DOHH2 (cell line): ENCODE measurements around the gene RPL21.

Source experiments
- EZH2phosphoT487 ChIP-seq: fragments of 200-600 bp; sonication (generic); IDR thresholded peaks from 2 replicates; pipeline ENCODE4 v1.6.1; 2017; ENCODE audit warnings: borderline replicate concordance, mild to moderate bottlenecking, antibody characterized with exemption, low read length, moderate library complexity, mixed read lengths
- TF ChIP-seq, protein P1 (sequence below): fragments of 200-600 bp; sonication (generic); IDR thresholded peaks from one replicate; pipeline ENCODE4 v1.5.1; 2014; ENCODE audit warnings: antibody characterized with exemption, mild to moderate bottlenecking, low read depth, low read length; ENCODE audit not compliant: poor library complexity, severe bottlenecking

DNA sequence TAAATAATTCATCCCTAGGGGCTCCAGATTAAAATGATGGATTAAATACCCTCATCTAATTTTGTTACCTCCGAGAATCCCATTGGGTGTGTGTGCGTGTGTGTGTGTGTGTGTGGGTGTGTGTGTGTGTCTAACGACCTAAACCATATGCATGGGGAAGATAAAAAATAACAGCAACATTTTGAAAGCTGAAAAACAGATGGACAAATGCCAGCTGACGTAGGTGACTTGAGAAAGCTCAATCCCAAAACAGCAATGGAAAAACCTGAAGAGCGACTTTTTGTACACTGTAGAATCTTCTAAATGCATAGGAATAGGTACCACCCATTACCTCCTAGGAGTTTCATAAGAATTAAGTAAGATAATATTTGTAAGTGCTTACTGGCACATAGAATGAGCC lies 8.7 kb upstream of the RPL21 start:
- TF ChIP-seq, protein P1, sequence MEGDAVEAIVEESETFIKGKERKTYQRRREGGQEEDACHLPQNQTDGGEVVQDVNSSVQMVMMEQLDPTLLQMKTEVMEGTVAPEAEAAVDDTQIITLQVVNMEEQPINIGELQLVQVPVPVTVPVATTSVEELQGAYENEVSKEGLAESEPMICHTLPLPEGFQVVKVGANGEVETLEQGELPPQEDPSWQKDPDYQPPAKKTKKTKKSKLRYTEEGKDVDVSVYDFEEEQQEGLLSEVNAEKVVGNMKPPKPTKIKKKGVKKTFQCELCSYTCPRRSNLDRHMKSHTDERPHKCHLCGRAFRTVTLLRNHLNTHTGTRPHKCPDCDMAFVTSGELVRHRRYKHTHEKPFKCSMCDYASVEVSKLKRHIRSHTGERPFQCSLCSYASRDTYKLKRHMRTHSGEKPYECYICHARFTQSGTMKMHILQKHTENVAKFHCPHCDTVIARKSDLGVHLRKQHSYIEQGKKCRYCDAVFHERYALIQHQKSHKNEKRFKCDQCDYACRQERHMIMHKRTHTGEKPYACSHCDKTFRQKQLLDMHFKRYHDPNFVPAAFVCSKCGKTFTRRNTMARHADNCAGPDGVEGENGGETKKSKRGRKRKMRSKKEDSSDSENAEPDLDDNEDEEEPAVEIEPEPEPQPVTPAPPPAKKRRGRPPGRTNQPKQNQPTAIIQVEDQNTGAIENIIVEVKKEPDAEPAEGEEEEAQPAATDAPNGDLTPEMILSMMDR, result no peak
- TF ChIP-seq EZH2phosphoT487, result no peak
